LNCAP (cell line): Measurements from ENCODE around the gene CCDC50.

Source experiments
- TF ChIP-seq, protein P1 (sequence below): fragments of 450-650 bp; IDR thresholded peaks from 2 replicates; pipeline ENCODE4 v1.5.1; 2017; ENCODE audit warnings: mild to moderate bottlenecking

The CCDC50 gene

DNA sequence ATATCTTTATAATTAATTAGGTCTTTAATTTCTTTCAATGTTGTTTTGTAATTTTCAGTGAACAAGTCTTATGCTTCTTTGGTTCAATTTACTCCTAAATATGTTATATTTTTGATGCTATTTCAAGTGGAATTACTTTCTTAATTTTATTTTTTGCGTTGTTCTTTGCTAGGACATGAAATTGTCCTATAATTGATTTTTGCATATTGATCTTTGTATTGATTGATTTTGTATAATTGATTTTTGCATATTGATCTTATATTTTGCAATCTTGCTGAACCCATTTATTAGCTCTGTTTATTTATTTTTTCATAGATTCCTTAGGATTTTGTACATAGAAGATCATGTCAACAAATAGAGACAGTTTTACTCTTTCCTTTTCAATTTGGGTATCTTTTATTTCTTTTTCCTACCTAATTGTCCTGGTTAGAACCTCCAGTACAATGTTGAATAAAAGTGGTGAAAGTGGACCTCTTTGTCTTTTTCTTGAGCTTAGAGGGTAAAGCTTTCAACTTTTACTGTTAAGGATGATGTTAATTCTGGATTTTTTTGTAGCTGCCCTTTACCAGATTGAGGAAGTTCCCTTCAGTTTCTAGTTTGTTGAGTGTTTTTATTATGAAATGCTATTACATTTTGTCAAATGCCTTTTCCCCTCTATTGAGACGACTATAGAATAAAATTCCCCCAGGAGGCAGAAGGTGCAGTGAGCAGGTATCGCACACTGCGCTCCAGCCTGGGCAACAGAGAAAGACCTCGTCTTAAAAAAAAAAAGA, 36.8 kb upstream of the CCDC50 start:
- TF ChIP-seq, protein P1, sequence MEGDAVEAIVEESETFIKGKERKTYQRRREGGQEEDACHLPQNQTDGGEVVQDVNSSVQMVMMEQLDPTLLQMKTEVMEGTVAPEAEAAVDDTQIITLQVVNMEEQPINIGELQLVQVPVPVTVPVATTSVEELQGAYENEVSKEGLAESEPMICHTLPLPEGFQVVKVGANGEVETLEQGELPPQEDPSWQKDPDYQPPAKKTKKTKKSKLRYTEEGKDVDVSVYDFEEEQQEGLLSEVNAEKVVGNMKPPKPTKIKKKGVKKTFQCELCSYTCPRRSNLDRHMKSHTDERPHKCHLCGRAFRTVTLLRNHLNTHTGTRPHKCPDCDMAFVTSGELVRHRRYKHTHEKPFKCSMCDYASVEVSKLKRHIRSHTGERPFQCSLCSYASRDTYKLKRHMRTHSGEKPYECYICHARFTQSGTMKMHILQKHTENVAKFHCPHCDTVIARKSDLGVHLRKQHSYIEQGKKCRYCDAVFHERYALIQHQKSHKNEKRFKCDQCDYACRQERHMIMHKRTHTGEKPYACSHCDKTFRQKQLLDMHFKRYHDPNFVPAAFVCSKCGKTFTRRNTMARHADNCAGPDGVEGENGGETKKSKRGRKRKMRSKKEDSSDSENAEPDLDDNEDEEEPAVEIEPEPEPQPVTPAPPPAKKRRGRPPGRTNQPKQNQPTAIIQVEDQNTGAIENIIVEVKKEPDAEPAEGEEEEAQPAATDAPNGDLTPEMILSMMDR: no peak

DNA sequence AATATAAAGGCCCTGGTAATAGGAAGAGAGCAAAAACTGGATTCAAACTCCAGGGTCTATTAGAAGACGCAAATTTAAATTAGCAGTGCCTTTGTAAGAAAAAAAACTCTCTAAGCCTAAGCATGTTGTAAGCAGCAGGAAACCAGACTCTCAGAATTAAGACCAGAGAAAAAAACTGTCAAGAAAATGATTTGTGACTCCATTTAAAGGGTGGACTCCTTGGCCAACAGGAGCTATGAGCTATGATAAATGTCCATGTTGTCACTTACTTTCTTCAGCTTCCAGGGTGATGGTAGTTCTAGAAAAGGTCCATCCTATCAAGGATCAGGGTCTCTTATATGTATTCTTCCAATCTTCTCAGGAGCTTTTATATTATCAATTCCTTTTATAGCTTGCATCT, 34.9 kb upstream of the CCDC50 start:
- TF ChIP-seq, protein P1: no peak

DNA sequence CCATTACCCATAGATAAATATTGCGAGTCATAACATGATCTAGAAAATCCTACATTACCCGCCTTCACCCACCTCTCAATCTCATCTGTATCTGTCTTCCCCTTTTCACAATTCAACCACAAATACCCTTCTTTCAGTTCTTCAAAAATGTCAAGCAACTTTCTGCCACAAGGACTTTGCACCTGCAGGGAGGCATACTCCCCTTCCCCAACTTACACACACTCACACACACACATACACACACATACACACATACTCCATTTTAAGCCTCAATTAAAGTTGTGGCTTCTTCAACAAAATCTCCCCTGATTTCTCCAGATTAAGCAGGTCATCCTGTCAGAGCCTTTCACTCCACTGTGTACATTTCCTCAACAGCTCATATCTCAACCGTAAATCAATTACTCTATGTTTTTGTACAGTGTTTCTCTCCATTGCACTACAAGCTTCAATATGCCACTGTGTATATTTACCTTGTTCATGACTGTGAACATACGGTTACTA, 33.1 kb upstream of the CCDC50 start:
- TF ChIP-seq, protein P1: no peak

DNA sequence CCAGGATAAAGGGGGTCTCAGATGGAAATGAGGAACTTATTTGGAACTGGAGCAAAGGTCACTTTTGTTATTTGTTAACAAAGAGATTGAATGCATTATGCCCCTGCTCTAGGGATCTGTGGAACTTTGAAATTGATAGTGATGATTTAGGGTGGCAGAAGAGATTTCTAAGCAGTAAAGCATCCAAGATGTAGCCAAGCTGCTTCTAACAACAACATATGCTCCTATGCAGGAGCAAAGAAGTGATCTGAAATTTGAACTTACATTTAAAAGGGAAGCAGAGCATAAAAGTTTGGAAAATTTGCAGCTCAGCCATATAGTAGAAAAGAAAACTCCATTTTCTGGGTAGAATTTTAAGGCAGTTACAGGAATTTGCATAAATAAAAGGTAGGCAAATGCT, 30.3 kb upstream of the CCDC50 start:
- TF ChIP-seq, protein P1: no peak

DNA sequence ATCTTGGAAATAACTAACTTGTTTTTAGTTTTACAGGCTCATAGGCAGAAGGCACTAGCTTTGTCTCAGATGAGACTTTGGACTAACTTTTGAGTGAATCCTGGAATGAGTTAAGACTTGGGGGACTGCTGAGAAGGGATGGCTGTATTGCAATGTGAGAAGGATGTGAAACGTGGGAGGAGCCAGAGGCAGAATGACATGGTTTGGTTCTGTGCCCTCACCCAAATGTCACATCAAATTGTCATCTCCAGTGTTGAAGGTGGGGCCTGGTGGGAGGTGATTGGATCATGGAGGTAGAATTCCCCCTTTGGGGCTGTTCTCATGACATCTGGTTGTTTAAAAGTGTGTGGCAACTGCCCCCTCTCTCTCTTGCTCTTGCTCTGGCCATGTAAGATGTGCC, 28.8 kb upstream of the CCDC50 start:
- TF ChIP-seq, protein P1: no peak

DNA sequence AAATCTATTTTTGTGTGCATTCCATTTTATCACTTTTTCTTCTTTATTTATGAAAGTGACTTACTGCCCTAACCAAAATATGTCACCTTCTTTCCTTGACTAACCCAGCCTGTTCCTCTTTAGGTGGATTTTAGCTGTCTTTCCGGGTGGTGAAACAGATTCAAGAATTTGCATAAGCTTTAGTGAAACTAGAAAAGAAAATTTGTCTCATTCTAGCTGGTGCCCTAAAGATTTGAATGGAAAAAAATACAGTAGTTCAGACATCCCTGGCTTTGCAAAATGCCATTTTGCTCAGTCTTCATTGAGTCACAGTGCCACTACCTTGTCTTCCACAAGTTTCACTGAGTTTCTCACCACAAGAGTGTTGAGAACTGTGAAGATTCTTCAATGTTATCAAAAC, 28.2 kb upstream of the CCDC50 start:
- TF ChIP-seq, protein P1: no peak

DNA sequence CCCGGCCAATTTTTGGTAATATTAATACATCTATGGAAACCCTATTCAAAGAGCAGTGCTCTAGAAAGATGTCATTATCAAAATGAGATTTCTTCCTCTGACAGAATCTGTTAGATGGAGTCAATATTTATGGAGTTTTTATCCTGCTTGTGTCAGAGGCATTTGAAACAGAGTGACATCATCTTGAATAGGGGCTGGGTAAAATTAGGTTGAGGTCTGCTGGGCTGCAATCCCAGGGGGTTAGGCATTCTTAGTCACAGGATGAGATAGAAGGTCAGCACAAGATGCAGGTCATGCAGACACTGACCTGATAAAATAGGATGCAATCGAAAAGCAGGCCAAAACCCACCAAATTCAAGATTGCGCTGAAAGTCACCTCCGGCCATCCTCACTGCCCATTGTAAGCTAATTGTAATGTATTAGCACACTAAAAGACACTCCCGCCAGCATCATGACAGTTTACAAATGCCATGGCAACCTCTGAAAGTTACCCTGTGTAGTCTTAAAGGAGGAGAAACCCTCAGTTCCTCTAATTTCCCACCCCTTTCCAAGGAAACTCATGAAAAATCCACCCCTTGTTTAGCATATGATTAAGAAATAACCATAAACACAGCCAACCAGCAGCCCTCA, 27.3 kb upstream of the CCDC50 start:
- TF ChIP-seq, protein P1: no peak
